ENCODE data around the gene BRINP1. TPM values are rescaled to one million over a fixed set of nuclear protein-coding genes. Genes with fewer than 3 reads are reported as not detected.
"Not testable (repeated sequence)": the region's sequence is repeated elsewhere in the genome, so short reads cannot be mapped to it uniquely, and the experiment has no call there.

The BRINP1 gene
- total RNA-seq, 4 donors from 2014 or later = not detected

DNA sequence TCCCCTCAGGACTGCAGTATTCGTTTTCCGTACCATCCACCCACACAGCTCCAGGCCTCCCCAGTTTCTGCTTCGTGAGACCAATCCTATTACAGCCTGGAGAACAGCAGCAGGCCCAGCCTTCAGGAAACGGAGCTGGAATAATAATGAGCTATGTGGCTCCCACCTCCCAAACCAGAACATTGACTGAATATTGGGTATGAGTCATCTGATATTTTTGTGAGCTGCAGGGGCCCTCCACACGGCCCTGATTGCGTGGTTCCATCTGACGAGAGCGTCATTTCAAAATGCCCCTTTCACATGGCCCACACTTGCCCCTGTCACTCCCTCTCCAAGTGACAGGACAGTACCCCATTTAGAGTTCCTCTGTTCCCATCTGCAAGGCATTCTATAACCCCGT, 192.0 kb downstream of the BRINP1 start:
- no peak for TF ChIP-seq POLR2A (IDR thresholded peaks at IDR 0.05)
- TF ChIP-seq EP300 (IDR thresholded peaks at IDR 0.05) = no peak
- no peak for TF ChIP-seq CTCF (IDR thresholded peaks at IDR 0.05)
- Histone ChIP-seq H3K9me3 (no peaks in the 10 kb centered on the region), H3K4me1 (no peaks in the 10 kb centered on the region), H3K36me3 (no peaks in the 10 kb centered on the region), H3K27ac (no peak overlapping the region), H3K27me3 (no peaks in the 10 kb centered on the region), H3K4me3 (no peak overlapping the region)
- WGBS, 2 donors = 21 to 50% methylated on average over 9 of the region's 9 CpGs
- no peak for DNase-seq (ENCODE audit: low spot score in 2 of 2)

DNA sequence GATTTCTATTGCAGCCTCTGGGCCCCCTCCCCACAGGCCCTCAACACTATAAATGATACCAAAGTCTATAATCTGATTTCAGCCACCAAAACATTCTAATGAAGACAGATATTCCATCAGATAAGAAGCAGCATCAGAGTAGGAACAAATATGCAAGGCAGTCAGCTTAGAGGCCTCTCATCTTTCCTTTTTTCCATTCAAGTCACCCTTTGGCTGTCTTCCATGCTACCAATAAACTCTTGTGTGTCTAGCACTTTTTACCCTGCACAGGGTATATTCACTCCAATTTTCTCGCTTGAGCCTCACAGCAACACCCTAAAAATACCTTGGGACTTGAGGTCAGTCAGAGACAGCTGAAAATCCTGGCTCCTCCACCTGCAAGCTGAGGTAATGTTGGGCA, 193.7 kb downstream of the BRINP1 start:
- Histone ChIP-seq H3K27ac (no peak overlapping the region), H3K9me3 (no peaks in the 10 kb centered on the region), H3K4me3 (no peak overlapping the region), H3K4me1 (no peaks in the 10 kb centered on the region), H3K36me3 (no peaks in the 10 kb centered on the region), H3K27me3 (no peaks in the 10 kb centered on the region)
- no peak for DNase-seq (ENCODE audit: low spot score in 2 of 2)
- TF ChIP-seq CTCF (IDR thresholded peaks at IDR 0.05) = no peak
- TF ChIP-seq POLR2A (IDR thresholded peaks at IDR 0.05) = no peak
- TF ChIP-seq EP300 (IDR thresholded peaks at IDR 0.05) = no peak
- WGBS, 2 donors = 65 to 74% methylated on average over 1 of the region's 1 CpG

- H3K27ac ChIP-seq; DNase-seq (ENCODE audit: low spot score in 2 of 2); H3K4me3 ChIP-seq; H3K27me3 ChIP-seq; H3K4me1 ChIP-seq; H3K36me3 ChIP-seq: not testable (repeated sequence)
- H3K9me3 ChIP-seq = peaks cover 0 to 13% (median 0%) of the 10 kb centered on the region in 4 donors
- WGBS, 2 donors = 46 to 54% methylated on average over 17 to 18 of the region's 27 CpGs
Measured at GRCh38 chr9:119169222-119169621, 200.0 kb downstream of the BRINP1 start.

- H3K9me3 ChIP-seq = peaks cover 0 to 13% (median 0%) of the 10 kb centered on the region in 4 donors
- no peaks in the 10 kb centered on the region for H3K36me3 ChIP-seq
- H3K4me1 ChIP-seq = no peaks in the 10 kb centered on the region
- H3K27ac ChIP-seq = no peak overlapping the region
- WGBS, 2 donors = 96 to 98% methylated on average over 12 to 16 of the region's 16 CpGs
- DNase-seq (ENCODE audit: low spot score in 2 of 2) = no peak
- H3K27me3 ChIP-seq = no peaks in the 10 kb centered on the region
- no peak for TF ChIP-seq POLR2A (IDR thresholded peaks at IDR 0.05)
- TF ChIP-seq CTCF (IDR thresholded peaks at IDR 0.05) = no peak
- TF ChIP-seq EP300 (IDR thresholded peaks at IDR 0.05) = no peak
- H3K4me3 ChIP-seq = no peak overlapping the region
Measured at GRCh38 chr9:119167876-119168275, 201.4 kb downstream of the BRINP1 start.

DNA sequence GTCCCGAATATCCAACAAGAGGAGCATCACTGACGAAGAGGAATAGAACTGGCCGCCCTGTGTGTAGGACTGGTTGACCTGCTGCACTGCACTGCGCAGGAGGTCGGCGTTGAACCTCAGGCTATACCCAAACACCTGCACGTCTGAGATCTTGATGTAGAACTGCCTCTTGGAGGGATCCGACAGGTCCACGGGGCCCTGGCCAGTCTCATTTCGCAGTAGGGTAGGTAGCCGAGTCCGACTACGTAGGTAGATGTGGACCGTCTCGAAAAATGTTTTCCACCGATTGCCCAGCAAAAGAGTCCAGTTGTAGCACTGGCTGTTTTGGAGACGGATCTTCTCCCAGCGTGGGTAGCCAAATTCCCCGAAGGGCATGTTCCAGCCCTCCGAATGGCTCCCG, 202.0 kb downstream of the BRINP1 start:
- Histone ChIP-seq H3K4me3 (no peak overlapping the region), H3K27ac (no peak overlapping the region), H3K27me3 (no peaks in the 10 kb centered on the region), H3K4me1 (no peaks in the 10 kb centered on the region), H3K36me3 (no peaks in the 10 kb centered on the region), H3K9me3 (peaks cover 0 to 13% (median 0%) of the 10 kb centered on the region in 4 donors)
- TF ChIP-seq EP300 (IDR thresholded peaks at IDR 0.05) = no peak
- no peak for TF ChIP-seq POLR2A (IDR thresholded peaks at IDR 0.05)
- no peak for TF ChIP-seq CTCF (IDR thresholded peaks at IDR 0.05)
- no peak for DNase-seq (ENCODE audit: low spot score in 2 of 2)
- WGBS, 2 donors = 93 to 97% methylated on average over 21 of the region's 21 CpGs

DNA sequence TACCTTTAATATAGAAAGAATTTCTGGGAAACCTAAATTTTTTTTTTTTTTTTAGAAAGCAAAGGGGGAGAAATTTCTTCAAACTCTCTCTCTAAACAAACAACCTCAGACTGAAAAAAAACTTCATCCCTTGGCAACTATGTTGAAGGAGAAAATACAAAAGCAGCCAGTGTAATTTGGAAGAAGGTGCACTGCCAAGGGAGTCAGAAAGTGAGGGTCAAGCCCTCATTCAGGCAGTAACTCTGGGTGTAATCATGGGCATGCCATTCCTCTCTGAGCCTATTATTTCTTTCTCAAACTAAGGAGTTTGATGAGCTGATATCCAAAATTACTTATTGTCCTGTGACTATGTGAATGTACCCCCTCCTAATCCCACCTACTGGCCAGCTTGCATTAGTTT, 203.1 kb downstream of the BRINP1 start:
- H3K36me3 ChIP-seq = no peaks in the 10 kb centered on the region
- peaks cover 0 to 13% (median 0%) of the 10 kb centered on the region in 4 donors for H3K9me3 ChIP-seq
- no peak overlapping the region for H3K4me3 ChIP-seq
- no peaks in the 10 kb centered on the region for H3K4me1 ChIP-seq
- no peaks in the 10 kb centered on the region for H3K27me3 ChIP-seq
- TF ChIP-seq POLR2A (IDR thresholded peaks at IDR 0.05) (no peak), EP300 (IDR thresholded peaks at IDR 0.05) (no peak), CTCF (IDR thresholded peaks at IDR 0.05) (no peak)
- DNase-seq (ENCODE audit: low spot score in 2 of 2) = no peak
- no peak overlapping the region for H3K27ac ChIP-seq

Data from tibial nerve (tissue), 4 donors.